Parathyroid adenoma (tissue), 2 donors: ENCODE measurements around the gene COPS4.
"Not testable (repeated sequence)": the region's sequence is repeated elsewhere in the genome, so short reads cannot be mapped to it uniquely, and the experiment has no call there.

Experiments
- H2AFZ ChIP-seq: fragments of 300-600 bp; sonication (generic); one replicate; pipeline ENCODE4 v1.7.0; 2017; ENCODE audit warnings: antibody characterized with exemption, mild to moderate bottlenecking
- H3K27ac ChIP-seq: fragments of 300-600 bp; sonication (generic); one replicate; pipeline ENCODE4 v1.7.0; 2017
- H3K27me3 ChIP-seq: fragments of 300-600 bp; sonication (generic); one replicate; pipeline ENCODE4 v1.7.0; 2017; ENCODE audit warnings: low read length; ENCODE audit not compliant: control insufficient read depth, insufficient read depth
- H3K36me3 ChIP-seq: fragments of 300-600 bp; sonication (generic); one replicate; pipeline ENCODE4 v1.7.0; 2017; ENCODE audit warnings: low read length; ENCODE audit not compliant: control insufficient read depth, insufficient read depth
- H3K4me1 ChIP-seq: fragments of 300-600 bp; sonication (generic); one replicate; pipeline ENCODE4 v1.7.0; 2017; ENCODE audit warnings: control low read depth
- H3K4me2 ChIP-seq: fragments of 300-600 bp; sonication (generic); one replicate; pipeline ENCODE4 v1.7.0; 2017; ENCODE audit warnings: low read length
- H3K4me3 ChIP-seq: fragments of 300-600 bp; sonication (generic); one replicate; pipeline ENCODE4 v1.7.0; 2017; ENCODE audit warnings: low read depth, low read length
- H3K79me2 ChIP-seq: fragments of 300-600 bp; sonication (generic); one replicate; pipeline ENCODE4 v1.7.0; 2017; ENCODE audit warnings: control low read depth
- H3K9ac ChIP-seq: fragments of 300-600 bp; sonication (generic); one replicate; pipeline ENCODE4 v1.7.0; 2017; ENCODE audit warnings: mild to moderate bottlenecking
- H3K9me3 ChIP-seq: fragments of 300-600 bp; sonication (generic); one replicate; pipeline ENCODE4 v1.7.0; 2017; ENCODE audit warnings: low read length; ENCODE audit not compliant: control insufficient read depth
- TF ChIP-seq, protein P1 (sequence below): fragments of 300-600 bp; sonication (generic); IDR thresholded peaks from one replicate; pipeline ENCODE4 v1.7.0; 2017; ENCODE audit warnings: antibody characterized with exemption, mild to moderate bottlenecking
- donor health status: primary hyperparathyroidism.

Gene COPS4

DNA sequence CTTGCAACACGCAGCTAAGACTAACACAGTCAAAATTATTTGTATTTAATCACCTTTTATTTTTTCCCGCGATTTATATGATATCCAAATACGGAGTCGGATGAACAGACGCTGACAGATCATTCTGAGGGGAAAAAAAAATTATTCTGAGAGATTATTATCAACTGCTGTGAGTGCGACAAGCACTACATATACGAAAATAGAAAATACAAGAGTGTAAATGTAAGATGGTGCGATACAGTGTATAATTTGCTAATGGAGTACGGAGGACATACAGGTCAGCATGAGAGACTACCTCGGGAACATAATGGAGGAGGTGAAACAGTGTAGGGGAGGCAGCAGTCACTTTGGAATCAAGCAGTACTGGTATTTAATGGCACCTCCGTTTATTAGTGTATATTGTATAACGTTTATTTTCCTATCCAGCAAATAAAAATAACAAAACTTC is 21.5 kb upstream of the COPS4 start:
- peak overlapping the region; percentile 99 for H3K4me2 ChIP-seq
- H3K9me3 ChIP-seq = no peaks in the 10 kb centered on the region
- H3K27ac ChIP-seq = peak overlapping the region; percentile 63
- H2AFZ ChIP-seq = peak overlapping the region; percentile 59
- no peaks in the 10 kb centered on the region for H3K36me3 ChIP-seq
- H3K79me2 ChIP-seq = no peaks in the 10 kb centered on the region
- no peaks in the 10 kb centered on the region for H3K27me3 ChIP-seq
- H3K9ac ChIP-seq = no peak overlapping the region
- peak overlapping the region; percentile 90 for H3K4me3 ChIP-seq
- TF ChIP-seq, protein P1, sequence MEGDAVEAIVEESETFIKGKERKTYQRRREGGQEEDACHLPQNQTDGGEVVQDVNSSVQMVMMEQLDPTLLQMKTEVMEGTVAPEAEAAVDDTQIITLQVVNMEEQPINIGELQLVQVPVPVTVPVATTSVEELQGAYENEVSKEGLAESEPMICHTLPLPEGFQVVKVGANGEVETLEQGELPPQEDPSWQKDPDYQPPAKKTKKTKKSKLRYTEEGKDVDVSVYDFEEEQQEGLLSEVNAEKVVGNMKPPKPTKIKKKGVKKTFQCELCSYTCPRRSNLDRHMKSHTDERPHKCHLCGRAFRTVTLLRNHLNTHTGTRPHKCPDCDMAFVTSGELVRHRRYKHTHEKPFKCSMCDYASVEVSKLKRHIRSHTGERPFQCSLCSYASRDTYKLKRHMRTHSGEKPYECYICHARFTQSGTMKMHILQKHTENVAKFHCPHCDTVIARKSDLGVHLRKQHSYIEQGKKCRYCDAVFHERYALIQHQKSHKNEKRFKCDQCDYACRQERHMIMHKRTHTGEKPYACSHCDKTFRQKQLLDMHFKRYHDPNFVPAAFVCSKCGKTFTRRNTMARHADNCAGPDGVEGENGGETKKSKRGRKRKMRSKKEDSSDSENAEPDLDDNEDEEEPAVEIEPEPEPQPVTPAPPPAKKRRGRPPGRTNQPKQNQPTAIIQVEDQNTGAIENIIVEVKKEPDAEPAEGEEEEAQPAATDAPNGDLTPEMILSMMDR = no peak
- peaks cover 4% of the 10 kb centered on the region for H3K4me1 ChIP-seq

DNA sequence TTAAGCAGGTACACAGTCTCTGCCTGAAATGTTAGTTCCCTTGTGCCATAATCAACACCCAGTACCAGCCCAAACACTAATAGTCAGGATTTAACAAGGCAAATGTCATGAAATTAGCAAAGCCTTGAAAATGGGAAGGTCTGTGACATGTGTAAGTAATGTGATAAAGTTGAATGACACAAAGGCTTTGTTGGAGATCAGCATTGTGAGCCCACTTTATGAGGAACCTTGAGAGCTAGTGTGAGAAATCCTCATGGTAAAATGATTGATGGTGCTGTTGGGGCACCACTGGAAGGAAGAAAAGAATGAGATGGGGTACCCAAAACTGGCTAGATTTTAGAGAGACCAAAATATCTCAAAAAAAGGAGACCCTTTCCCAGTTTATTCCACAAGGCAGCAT is 21.1 kb upstream of the COPS4 start:
- peak overlapping the region; percentile 90 for H3K4me3 ChIP-seq
- H3K79me2 ChIP-seq = no peaks in the 10 kb centered on the region
- no peaks in the 10 kb centered on the region for H3K27me3 ChIP-seq
- H3K4me1 ChIP-seq = peaks cover 4% of the 10 kb centered on the region
- peak overlapping the region; percentile 99 for H3K4me2 ChIP-seq
- H3K9ac ChIP-seq = no peak overlapping the region
- TF ChIP-seq, protein P1 = no peak
- peak overlapping the region; percentile 59 for H2AFZ ChIP-seq
- H3K27ac ChIP-seq = peak overlapping the region; percentile 63
- H3K36me3 ChIP-seq = no peaks in the 10 kb centered on the region
- no peaks in the 10 kb centered on the region for H3K9me3 ChIP-seq

DNA sequence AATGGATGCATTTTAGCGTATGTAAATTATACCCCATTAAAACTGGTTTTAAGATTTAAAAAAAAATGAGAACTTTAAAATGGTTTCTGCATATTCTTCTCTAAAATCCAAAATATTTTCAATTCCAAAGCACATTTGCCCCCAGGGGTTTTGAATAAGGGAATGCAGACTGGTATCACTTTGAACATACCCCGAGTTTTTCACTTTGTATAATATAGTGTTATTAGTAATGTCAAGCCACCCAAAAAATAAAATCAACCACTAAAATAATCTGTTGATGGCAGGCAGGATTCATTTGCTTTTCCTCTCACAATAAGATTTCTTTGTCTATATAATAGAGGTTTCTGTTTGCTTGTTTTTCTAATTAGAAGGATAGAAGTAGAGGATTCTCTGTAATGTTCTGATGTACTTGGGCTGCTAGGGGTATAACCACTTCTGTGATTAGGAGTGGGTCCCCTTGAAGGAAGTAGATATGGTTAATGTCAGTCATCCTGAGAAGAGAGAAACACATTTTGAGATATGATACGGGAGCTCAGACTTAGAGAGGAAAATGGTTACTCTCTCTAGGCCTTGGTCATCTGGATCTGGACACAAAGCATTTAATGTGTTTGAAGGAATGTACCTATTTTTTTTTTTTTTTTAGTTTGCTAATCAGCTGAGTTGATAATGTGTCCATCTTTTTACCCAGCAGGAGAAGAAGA is 15.0 kb upstream of the COPS4 start:
- Histone ChIP-seq H3K27ac (no peak overlapping the region), H3K36me3 (no peaks in the 10 kb centered on the region), H2AFZ (no peak overlapping the region), H3K9ac (no peak overlapping the region), H3K4me3 (no peak overlapping the region), H3K27me3 (no peaks in the 10 kb centered on the region), H3K9me3 (no peaks in the 10 kb centered on the region), H3K79me2 (no peaks in the 10 kb centered on the region), H3K4me2 (no peak overlapping the region), H3K4me1 (no peaks in the 10 kb centered on the region)
- TF ChIP-seq, protein P1 = no peak

DNA sequence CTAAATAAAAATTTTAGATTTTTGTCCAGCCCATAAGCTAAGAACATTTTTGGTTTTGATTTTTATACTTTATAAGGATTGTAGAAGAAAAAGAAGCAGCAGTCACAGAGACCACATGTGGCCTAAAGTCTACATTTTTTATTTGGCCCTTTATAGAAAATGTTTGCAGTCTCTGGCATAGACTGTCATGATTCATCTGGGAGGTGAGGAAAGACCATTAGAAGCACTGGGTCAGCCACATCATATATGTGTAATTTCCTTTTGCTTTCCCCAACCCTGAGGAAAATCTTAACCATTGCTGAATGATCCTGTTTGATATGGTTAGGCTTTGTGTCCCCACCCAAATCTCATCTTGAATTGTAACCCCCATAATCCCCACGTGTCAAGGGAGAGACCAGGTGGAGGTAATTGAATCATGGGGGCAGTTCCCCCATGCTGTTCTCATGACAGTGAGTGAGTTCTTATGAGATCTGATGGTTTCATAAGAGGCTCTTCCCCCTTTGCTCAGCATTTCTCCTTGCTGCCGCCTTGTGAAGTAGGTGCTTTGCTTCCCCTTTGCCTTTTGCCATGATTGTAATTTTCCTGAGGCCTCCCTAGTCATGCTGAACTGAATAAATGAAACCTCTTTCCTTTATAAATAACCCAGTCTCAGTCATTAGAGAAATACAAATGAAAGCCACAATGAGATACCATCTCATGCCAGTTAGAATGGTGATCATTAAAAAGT is 12.1 kb upstream of the COPS4 start:
- Histone ChIP-seq H2AFZ (no peak overlapping the region), H3K9ac (no peak overlapping the region), H3K4me1 (no peaks in the 10 kb centered on the region), H3K4me3 (no peak overlapping the region), H3K9me3 (no peaks in the 10 kb centered on the region), H3K4me2 (no peak overlapping the region), H3K27me3 (no peaks in the 10 kb centered on the region), H3K79me2 (no peaks in the 10 kb centered on the region), H3K36me3 (no peaks in the 10 kb centered on the region), H3K27ac (no peak overlapping the region)
- TF ChIP-seq, protein P1 = no peak

DNA sequence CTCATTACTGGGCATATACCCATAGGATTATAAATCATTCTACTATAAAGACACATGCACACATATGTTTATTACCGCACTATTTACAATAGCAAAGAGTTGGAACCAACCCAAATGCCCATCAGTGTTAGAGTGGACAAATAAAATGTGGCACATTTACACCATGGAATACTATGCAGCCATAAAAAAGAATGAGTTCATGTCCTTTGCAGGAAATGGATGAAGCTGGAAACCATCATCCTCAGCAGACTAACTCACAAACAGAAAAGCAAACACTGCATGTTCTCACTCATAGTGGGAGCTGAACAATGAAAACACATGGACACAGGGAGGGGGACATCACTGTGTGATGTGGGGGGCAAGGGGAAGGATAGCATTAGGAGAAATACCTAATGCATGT is 11.4 kb upstream of the COPS4 start:
- not testable (repeated sequence) for H3K9ac ChIP-seq, H3K9me3 ChIP-seq, H3K4me1 ChIP-seq, H3K27ac ChIP-seq, H3K79me2 ChIP-seq, H3K4me2 ChIP-seq, H2AFZ ChIP-seq, H3K4me3 ChIP-seq, H3K36me3 ChIP-seq, H3K27me3 ChIP-seq
